Panc1 (cell line): ENCODE data around the gene RAD51D.

Experiments
- POLR2AphosphoS5 ChIP-seq: IDR thresholded peaks from 2 replicates; pipeline ENCODE4 v1.6.1; 2012; ENCODE audit warnings: mild to moderate bottlenecking, low read depth, low read length, moderate library complexity
- TF ChIP-seq, protein P1 (sequence below): fragments of 450-650 bp; IDR thresholded peaks from 2 replicates; pipeline ENCODE4 v1.5.1; 2017; ENCODE audit warnings: mild to moderate bottlenecking
- TF ChIP-seq, protein P2 (sequence below), 2 experiments: IDR thresholded peaks; 2 replicates each; pipeline ENCODE4 v1.6.1; 2011 to 2012; ENCODE audit warnings: low read depth in 2 of 2, control low read depth in 1 of 2, low read length in 1 of 2, mild to moderate bottlenecking in 1 of 2, moderate library complexity in 1 of 2; ENCODE audit not compliant: insufficient read depth in 1 of 2

DNA sequence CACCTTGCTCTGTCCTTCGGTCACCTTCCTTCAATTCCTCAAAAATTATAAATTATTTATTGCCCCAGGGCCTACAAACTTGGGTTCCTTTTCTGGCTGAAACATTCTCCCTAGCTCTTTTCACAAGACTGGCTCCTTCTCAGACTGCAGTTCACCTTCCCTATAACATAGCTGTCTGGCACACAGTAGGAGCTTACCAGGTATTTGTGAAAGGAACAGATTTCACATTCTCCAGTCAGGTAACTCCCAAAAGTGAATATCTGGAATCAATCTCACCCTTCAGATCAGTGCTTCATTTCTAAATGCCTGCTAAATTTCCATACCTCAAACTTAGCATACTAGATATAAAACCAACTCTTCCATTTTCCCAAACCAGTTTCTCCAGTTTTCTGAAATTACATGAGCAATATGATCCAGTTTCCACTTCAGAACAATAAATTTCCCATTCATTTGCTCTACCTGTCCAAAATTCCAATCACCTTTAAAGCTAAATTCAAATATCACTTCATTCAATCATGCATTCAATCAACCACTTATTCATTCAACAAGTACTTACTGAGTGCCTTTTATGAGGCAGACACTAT is 62.2 kb downstream of the RAD51D start:
- TF ChIP-seq, protein P1, sequence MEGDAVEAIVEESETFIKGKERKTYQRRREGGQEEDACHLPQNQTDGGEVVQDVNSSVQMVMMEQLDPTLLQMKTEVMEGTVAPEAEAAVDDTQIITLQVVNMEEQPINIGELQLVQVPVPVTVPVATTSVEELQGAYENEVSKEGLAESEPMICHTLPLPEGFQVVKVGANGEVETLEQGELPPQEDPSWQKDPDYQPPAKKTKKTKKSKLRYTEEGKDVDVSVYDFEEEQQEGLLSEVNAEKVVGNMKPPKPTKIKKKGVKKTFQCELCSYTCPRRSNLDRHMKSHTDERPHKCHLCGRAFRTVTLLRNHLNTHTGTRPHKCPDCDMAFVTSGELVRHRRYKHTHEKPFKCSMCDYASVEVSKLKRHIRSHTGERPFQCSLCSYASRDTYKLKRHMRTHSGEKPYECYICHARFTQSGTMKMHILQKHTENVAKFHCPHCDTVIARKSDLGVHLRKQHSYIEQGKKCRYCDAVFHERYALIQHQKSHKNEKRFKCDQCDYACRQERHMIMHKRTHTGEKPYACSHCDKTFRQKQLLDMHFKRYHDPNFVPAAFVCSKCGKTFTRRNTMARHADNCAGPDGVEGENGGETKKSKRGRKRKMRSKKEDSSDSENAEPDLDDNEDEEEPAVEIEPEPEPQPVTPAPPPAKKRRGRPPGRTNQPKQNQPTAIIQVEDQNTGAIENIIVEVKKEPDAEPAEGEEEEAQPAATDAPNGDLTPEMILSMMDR: no peak
- TF ChIP-seq POLR2AphosphoS5: no peak
- TF ChIP-seq, protein P2, sequence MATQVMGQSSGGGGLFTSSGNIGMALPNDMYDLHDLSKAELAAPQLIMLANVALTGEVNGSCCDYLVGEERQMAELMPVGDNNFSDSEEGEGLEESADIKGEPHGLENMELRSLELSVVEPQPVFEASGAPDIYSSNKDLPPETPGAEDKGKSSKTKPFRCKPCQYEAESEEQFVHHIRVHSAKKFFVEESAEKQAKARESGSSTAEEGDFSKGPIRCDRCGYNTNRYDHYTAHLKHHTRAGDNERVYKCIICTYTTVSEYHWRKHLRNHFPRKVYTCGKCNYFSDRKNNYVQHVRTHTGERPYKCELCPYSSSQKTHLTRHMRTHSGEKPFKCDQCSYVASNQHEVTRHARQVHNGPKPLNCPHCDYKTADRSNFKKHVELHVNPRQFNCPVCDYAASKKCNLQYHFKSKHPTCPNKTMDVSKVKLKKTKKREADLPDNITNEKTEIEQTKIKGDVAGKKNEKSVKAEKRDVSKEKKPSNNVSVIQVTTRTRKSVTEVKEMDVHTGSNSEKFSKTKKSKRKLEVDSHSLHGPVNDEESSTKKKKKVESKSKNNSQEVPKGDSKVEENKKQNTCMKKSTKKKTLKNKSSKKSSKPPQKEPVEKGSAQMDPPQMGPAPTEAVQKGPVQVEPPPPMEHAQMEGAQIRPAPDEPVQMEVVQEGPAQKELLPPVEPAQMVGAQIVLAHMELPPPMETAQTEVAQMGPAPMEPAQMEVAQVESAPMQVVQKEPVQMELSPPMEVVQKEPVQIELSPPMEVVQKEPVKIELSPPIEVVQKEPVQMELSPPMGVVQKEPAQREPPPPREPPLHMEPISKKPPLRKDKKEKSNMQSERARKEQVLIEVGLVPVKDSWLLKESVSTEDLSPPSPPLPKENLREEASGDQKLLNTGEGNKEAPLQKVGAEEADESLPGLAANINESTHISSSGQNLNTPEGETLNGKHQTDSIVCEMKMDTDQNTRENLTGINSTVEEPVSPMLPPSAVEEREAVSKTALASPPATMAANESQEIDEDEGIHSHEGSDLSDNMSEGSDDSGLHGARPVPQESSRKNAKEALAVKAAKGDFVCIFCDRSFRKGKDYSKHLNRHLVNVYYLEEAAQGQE (IDR thresholded peaks at IDR 0.05; ENCODE audit: insufficient read depth in 1 of 2, low read depth in 2 of 2, low read length in 1 of 2): no peak
